ENCODE measurements around the gene FBXL5. TPM values are rescaled to one million over a fixed set of nuclear protein-coding genes. Genes with fewer than 3 reads are reported as not detected.

The FBXL5 gene
- total and polyA plus RNA-seq, 9 of the 15 experiments (the other 6 are each of a cell fraction or from before 2014, with no cell fraction given) = 6.0 to 35.2 (median 22.1) TPM

DNA sequence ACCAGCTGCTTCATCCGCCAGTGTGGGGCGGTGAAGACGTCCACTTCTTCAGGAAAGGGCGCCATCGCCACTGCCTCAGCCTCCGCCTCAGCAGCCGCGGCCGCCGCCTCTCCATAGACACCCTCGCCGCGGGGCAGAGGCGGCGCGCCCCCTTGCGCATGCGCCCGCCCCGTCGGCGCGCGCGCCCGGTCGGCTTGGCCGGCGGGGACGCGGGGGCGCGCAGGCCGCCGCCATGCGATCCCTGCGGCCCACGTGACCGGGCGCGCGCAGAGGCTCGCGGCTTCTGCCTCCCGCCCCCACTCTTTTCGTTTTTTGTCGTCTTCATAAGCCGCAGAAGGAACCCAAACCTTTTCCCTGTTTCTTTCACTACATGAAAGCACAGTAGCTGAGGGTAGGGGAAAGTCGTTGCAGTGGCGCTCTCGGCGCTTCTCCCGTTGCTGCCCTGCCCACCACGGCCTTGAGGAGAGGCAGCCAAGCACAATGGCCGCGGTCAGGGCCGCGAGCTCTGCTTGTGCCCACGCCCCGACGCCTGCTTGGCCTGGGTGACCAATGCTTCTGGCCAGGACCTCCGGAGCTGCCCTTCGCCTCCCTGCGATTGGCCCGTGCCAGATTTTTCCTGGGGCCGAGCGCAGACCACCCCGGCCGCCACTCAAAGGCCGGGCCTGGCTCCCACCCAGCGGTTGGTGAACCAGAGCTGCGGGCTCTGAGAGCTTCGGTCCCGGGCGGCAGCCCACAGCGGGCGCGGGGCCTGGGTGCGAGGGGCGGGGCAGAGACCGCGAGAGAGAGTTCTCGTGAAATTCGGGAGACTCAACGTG lies at the start of gene FBXL5 (continued):
- TF ChIP-seq, protein P1, sequence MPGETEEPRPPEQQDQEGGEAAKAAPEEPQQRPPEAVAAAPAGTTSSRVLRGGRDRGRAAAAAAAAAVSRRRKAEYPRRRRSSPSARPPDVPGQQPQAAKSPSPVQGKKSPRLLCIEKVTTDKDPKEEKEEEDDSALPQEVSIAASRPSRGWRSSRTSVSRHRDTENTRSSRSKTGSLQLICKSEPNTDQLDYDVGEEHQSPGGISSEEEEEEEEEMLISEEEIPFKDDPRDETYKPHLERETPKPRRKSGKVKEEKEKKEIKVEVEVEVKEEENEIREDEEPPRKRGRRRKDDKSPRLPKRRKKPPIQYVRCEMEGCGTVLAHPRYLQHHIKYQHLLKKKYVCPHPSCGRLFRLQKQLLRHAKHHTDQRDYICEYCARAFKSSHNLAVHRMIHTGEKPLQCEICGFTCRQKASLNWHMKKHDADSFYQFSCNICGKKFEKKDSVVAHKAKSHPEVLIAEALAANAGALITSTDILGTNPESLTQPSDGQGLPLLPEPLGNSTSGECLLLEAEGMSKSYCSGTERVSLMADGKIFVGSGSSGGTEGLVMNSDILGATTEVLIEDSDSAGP (CRISPR knock-in tag; IDR thresholded peaks at IDR 0.05) = no peak
- TF ChIP-seq TAF7 (tag; IDR thresholded peaks at IDR 0.05) = 0 out of 2 replicates have a peak, but pooled peaks have one; percentile 32
- TF ChIP-seq ZNF146 (CRISPR knock-in tag; IDR thresholded peaks at IDR 0.05; ENCODE audit: unreplicated experiment) = no peak
- TF ChIP-seq TAF9B (IDR thresholded peaks at IDR 0.05; ENCODE audit: partially characterized antibody) = no peak
- TF ChIP-seq TAF15 (IDR thresholded peaks at IDR 0.05; ENCODE audit: low read depth, low read length) = no peak
- TF ChIP-seq ZNF57 (CRISPR knock-in tag; IDR thresholded peaks at IDR 0.05) = no peak
- no peak for TF ChIP-seq CHD1 (IDR thresholded peaks at IDR 0.05; ENCODE audit: low read length)
- no peak for TF ChIP-seq COPS2 (conservative IDR thresholded peaks at IDR 0.05)
- TF ChIP-seq, protein P2, sequence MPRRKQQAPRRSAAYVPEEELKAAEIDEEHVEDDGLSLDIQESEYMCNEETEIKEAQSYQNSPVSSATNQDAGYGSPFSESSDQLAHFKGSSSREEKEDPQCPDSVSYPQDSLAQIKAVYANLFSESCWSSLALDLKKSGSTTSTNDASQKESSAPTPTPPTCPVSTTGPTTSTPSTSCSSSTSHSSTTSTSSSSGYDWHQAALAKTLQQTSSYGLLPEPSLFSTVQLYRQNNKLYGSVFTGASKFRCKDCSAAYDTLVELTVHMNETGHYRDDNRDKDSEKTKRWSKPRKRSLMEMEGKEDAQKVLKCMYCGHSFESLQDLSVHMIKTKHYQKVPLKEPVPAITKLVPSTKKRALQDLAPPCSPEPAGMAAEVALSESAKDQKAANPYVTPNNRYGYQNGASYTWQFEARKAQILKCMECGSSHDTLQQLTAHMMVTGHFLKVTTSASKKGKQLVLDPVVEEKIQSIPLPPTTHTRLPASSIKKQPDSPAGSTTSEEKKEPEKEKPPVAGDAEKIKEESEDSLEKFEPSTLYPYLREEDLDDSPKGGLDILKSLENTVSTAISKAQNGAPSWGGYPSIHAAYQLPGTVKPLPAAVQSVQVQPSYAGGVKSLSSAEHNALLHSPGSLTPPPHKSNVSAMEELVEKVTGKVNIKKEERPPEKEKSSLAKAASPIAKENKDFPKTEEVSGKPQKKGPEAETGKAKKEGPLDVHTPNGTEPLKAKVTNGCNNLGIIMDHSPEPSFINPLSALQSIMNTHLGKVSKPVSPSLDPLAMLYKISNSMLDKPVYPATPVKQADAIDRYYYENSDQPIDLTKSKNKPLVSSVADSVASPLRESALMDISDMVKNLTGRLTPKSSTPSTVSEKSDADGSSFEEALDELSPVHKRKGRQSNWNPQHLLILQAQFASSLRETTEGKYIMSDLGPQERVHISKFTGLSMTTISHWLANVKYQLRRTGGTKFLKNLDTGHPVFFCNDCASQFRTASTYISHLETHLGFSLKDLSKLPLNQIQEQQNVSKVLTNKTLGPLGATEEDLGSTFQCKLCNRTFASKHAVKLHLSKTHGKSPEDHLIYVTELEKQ (CRISPR knock-in tag; IDR thresholded peaks at IDR 0.05) = no peak
- TF ChIP-seq OTX1 (CRISPR knock-in tag; IDR thresholded peaks at IDR 0.05) = peak; percentile 32; the same call in 1 of the 2 replicates
- no peak for TF ChIP-seq ZNF212 (CRISPR knock-in tag; IDR thresholded peaks at IDR 0.05)
- TF ChIP-seq ZNF311 (CRISPR knock-in tag; IDR thresholded peaks at IDR 0.05) = peak; percentile 67
- TF ChIP-seq ADNP (tag; IDR thresholded peaks at IDR 0.05) = no peak
- TF ChIP-seq ZNF586 (CRISPR knock-in tag; conservative IDR thresholded peaks at IDR 0.05) = no peak
- TF ChIP-seq ATF7 (IDR thresholded peaks at IDR 0.05) = no peak
- TF ChIP-seq ZNF79 (CRISPR knock-in tag; IDR thresholded peaks at IDR 0.05; ENCODE audit: low read depth) = 0 out of 2 replicates have a peak, but pooled peaks have one; percentile 40
- 0 out of 2 replicates have a peak, but pooled peaks have one; percentile 19 for TF ChIP-seq ZNF224 (CRISPR knock-in tag; IDR thresholded peaks at IDR 0.05)
- no peak for TF ChIP-seq RBM17 (IDR thresholded peaks at IDR 0.05; ENCODE audit: borderline replicate concordance, low read depth, low read length)
- TF ChIP-seq XRCC4 (IDR thresholded peaks at IDR 0.05; ENCODE audit: extremely low read depth, insufficient read depth, insufficient read length) = no peak
- no peak for TF ChIP-seq ILF3 (IDR thresholded peaks at IDR 0.05; ENCODE audit: borderline replicate concordance)
- TF ChIP-seq RB1 (IDR thresholded peaks at IDR 0.05; ENCODE audit: low read depth) = no peak; the same call in 1 of the 2 replicates
- no peak for TF ChIP-seq SP2 (IDR thresholded peaks at IDR 0.05; ENCODE audit: extremely low read depth, low read depth, low read length, poor library complexity, severe bottlenecking)
- peak; percentile 25; the same call in 1 of the 2 replicates for TF ChIP-seq MTA3 (IDR thresholded peaks at IDR 0.05; ENCODE audit: borderline replicate concordance)
- no peak for TF ChIP-seq SMARCB1 (IDR thresholded peaks at IDR 0.05; ENCODE audit: insufficient read length, low read depth)
- TF ChIP-seq ZNF695 (CRISPR knock-in tag; IDR thresholded peaks at IDR 0.05) = no peak
- no peak for TF ChIP-seq XRCC3 (IDR thresholded peaks at IDR 0.05)
